ENCODE results near the gene SLC23A2. TPM values are rescaled to one million over a fixed set of nuclear protein-coding genes. Genes with fewer than 3 reads are reported as not detected.

Gene SLC23A2
- total RNA-seq, 2 experiments from 2014 or later = 18.6 to 20.3 TPM

GRCh38 chr20:4805663-4806449 is 195.5 kb downstream of the SLC23A2 start:
- H3K9me3 Mint-ChIP-seq = no peaks in the 10 kb centered on the region
- peaks cover 23% of the 10 kb centered on the region for H3K4me1 Mint-ChIP-seq
- POLR2A ChIA-PET = no interaction called here
- ATAC-seq (ENCODE audit: low read depth) = no peak
- no peak overlapping the region for H3K27ac Mint-ChIP-seq
- H3K36me3 Mint-ChIP-seq = peaks cover 34% of the 10 kb centered on the region
- DNase-seq = no peak
- no peaks in the 10 kb centered on the region for H3K27me3 Mint-ChIP-seq
- H3K4me3 Mint-ChIP-seq = no peak overlapping the region

GRCh38 chr20:4802527-4802926 is 198.8 kb downstream of the SLC23A2 start:
- ATAC-seq (ENCODE audit: low read depth) (no peak), DNase-seq (no peak)
- H3K9me3 Mint-ChIP-seq = no peaks in the 10 kb centered on the region
- H3K27me3 Mint-ChIP-seq = no peaks in the 10 kb centered on the region
- H3K36me3 Mint-ChIP-seq = peaks cover 57% of the 10 kb centered on the region
- H3K4me3 Mint-ChIP-seq = no peak overlapping the region
- no peak overlapping the region for H3K27ac Mint-ChIP-seq
- POLR2A ChIA-PET = interaction anchor here (1.1 kb wide), 1 partner anchor 18 kb away, joined by 3 read pairs; no protein-coding TSS in a partner anchor
- peaks cover 6% of the 10 kb centered on the region for H3K4me1 Mint-ChIP-seq

Other genes with a start within 250 kb of the SLC23A2 start
- 10 to 100 TPM; 45.8 to 46.5 TPM for gene RASSF2, start 177.9 kb downstream of the SLC23A2 start, total RNA-seq
- 10 to 100 TPM; 69.9 to 71.7 TPM for gene TMEM230, start 111.6 kb upstream of the SLC23A2 start, total RNA-seq
- 100 to 1,000 TPM; 393 to 421 TPM for gene PCNA, start 118.4 kb upstream of the SLC23A2 start, total RNA-seq
- 10 to 100 TPM; 59.1 to 59.2 TPM for gene CDS2, start 125.5 kb upstream of the SLC23A2 start, total RNA-seq